Spinal cord (tissue), 10 donors: Measurements from ENCODE around the gene TMEM198. TPM values are rescaled to one million over a fixed set of nuclear protein-coding genes. Genes with fewer than 3 reads are reported as not detected.

ENCODE experiments used
- DNase-seq, 6 donors: peaks; one replicate each; pipeline versions ENCODE4 v3.0.0 to v3.0.0-alpha.2; 2013 to 2015; ENCODE audit warnings: low spot score in 6 of 6, low read depth in 4 of 6
- H3K27ac ChIP-seq: one replicate; pipeline ENCODE4 v1.5.1; 2013; ENCODE audit warnings: low read depth, low read length, control low read depth
- H3K27me3 ChIP-seq: one replicate; pipeline ENCODE4 v1.6.1; 2013; ENCODE audit warnings: low read length; ENCODE audit not compliant: control insufficient read depth, insufficient read depth
- H3K36me3 ChIP-seq: one replicate; pipeline ENCODE4 v1.6.1; 2013; ENCODE audit warnings: low read length; ENCODE audit not compliant: control insufficient read depth, insufficient read depth
- H3K4me1 ChIP-seq: one replicate; pipeline ENCODE4 v1.6.1; 2013; ENCODE audit warnings: low read length; ENCODE audit not compliant: control insufficient read depth, insufficient read depth
- H3K4me3 ChIP-seq: one replicate; pipeline ENCODE4 v1.5.1; 2013; ENCODE audit warnings: low read depth, low read length, control low read depth
- H3K9me3 ChIP-seq: one replicate; pipeline ENCODE4 v1.6.1; 2013; ENCODE audit warnings: low read length; ENCODE audit not compliant: control insufficient read depth, insufficient read depth
- WGBS: methylation state at CpG from one replicate; pipeline ENCODE4 v1.1.5; 2013; ENCODE audit warnings: missing lambda C conversion rate; ENCODE audit not compliant: insufficient coverage; 5-methylcytosine and 5-hydroxymethylcytosine counted together
- polyA plus RNA-seq, 2 donors: library from polyadenylated mRNA; unstranded; fragments of 120-200 nt; gene quantifications; one replicate each; pipeline ENCODE4 v1.2.1, GENCODE V29; 2013; ENCODE audit not compliant: insufficient read length in 2 of 2
- total RNA-seq, 2 donors: library from RNA; depleted of rRNA in 1 of 2; stranded (reverse); fragments of 120-200 nt in 1 of 2; fragments of >200 nt in 1 of 2; gene quantifications; one replicate each; pipeline versions ENCODE4 v1.2.3 to v1.2.4, GENCODE V29; 2013 to 2014
- donor health status: healthy.

Gene TMEM198
- total and polyA plus RNA-seq, 4 donors = 4.7 to 19.0 (median 12.0) TPM

DNA sequence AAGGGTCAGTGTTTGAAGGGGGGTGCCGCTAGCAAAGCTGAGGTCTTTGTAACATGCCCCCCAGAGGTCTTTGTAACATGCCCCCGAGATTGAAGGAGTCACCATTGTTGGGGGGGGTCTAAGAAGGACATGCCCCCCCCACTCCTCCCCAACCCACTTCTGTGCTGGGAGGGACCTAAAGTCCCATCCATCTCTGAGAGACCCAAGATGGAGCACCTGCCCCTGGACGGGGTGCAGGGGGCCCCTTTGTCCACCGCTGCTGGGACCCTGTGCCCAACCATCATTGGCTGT lies 35.4 kb upstream of the TMEM198 start:
- H3K27me3 ChIP-seq = peaks cover 21% of the 10 kb centered on the region
- H3K4me3 ChIP-seq = no peak overlapping the region
- no peaks in the 10 kb centered on the region for H3K9me3 ChIP-seq
- no peak overlapping the region for H3K27ac ChIP-seq
- peaks cover 42% of the 10 kb centered on the region for H3K36me3 ChIP-seq
- peaks cover 84% of the 10 kb centered on the region for H3K4me1 ChIP-seq
- no peak for DNase-seq
- WGBS = 58% methylated on average over 2 of the region's 4 CpGs

DNA sequence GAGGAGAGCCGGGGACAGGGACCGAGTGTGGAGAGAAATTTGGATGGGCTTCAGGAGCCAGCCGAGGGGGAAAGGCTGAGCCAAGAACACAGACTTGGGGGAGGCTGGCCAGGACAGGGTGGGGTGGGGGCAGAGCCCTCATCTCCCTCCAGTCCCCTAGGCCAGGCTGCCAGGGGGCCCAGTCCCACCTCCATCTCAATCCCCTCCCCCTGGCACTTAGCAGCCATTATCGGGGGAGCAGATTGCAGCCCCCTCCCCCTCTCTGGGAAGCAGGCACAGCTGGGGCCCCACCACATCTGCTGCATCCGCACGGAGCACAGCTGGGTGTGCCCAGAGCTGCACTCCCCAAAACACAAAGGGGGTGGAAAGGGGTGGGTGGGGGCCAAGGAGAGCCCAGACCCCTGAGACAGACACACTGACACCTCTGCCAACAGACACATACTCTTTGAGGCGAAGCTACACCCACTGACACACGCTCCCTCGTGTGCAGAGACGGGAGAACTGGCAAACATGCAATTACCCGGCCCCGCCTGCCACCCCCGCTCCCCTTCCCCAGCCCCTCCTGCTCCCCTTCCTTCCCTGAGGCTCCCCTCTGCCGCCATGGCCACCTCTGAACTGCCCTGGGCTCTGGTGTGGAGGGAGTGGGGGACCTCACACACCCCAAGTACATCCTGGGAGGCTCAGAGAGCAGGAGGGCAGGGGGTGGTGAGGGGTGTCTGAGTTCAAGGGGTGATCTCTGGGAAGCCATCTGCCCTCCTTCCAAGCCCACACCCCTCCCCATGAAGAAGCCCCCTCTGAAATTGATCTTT lies 34.7 kb upstream of the TMEM198 start:
- DNase-seq = peak in 2 of 6 donors; percentile 64 to 75
- peaks cover 28% of the 10 kb centered on the region for H3K27me3 ChIP-seq
- peaks cover 34% of the 10 kb centered on the region for H3K36me3 ChIP-seq
- WGBS = 15% methylated on average over 8 of the region's 14 CpGs
- H3K4me1 ChIP-seq = peaks cover 92% of the 10 kb centered on the region
- H3K4me3 ChIP-seq = no peak overlapping the region
- H3K27ac ChIP-seq = no peak overlapping the region
- no peaks in the 10 kb centered on the region for H3K9me3 ChIP-seq

DNA sequence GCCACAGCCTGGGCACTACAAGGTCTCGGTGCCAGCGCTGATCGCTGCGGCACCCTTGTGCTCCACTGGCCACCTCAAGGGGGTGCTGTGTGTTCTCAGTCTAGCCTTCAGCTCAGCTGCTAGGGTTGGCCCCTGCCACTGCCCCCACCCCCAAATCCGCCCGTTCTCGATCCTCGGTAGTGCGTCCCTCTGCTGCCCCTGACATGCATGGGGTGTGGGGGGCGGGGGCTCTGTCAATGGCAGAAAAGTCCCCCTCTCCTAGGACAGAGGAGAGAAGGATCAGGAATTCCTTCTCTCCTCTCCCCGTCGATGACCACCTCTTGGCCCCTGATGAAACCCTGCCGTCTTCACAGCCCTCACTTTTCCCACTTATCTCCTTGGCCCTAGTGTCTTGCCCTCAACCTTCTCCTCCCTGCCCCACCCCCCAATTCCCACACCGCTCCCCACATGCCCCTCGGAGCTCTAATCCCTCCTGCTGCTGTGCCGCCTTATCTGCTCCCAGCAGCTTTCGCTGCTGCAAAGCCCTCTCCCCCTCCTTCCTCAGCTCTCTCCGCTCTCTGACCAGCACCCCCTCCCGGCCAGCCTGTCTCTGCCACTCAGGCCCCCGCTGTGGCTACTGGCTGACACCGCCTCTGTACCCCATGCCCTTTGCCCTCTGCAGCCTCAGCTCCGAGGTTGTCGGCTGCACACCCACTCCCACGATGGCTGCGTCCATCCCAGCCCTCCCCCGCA lies 33.9 kb upstream of the TMEM198 start:
- Histone ChIP-seq H3K27ac (peak overlapping the region; percentile 22), H3K27me3 (peaks cover 33% of the 10 kb centered on the region), H3K4me1 (peaks cover 98% of the 10 kb centered on the region), H3K4me3 (no peak overlapping the region), H3K9me3 (no peaks in the 10 kb centered on the region), H3K36me3 (peaks cover 28% of the 10 kb centered on the region)
- peak in 2 of 6 donors; percentile 79 to 80 for DNase-seq
- WGBS = 9% methylated on average over 20 of the region's 26 CpGs

DNA sequence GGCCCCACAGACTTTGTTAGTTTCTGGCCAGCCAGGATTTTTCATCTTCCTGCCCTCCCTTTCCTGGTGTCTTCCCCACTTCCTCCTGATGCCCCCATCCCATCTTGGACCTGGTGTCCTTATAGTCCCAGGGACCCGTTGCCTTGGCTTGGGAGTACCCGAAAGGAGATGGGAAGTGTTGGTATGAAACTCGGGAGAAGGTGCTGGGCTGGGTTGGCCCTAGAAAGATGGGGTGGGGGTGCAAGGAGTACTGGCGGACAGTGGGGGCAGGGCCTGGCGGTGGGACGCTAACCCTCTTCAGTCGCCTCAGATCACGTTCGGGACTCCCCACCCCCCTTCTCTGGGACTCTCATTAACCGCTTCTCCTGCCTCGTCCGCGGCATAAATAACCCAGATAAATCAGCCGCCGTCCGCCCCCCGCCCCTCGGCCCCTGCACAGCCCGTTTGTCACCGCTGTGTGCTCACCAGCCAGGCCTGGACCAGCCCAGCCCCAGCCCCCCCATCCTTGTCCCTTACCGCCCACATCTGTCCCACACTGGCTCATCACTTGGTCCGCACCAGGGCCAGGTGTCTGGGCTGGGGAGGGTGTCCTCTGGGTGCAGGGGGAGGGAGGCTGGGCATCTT lies 33.2 kb upstream of the TMEM198 start:
- Histone ChIP-seq H3K4me3 (no peak overlapping the region), H3K9me3 (no peaks in the 10 kb centered on the region), H3K36me3 (peaks cover 22% of the 10 kb centered on the region), H3K27ac (peak overlapping the region; percentile 22), H3K27me3 (peaks cover 33% of the 10 kb centered on the region), H3K4me1 (peaks cover 100% of the 10 kb centered on the region)
- peak in 1 of 6 donors; percentile 53 for DNase-seq
- 13% methylated on average over 19 of the region's 22 CpGs for WGBS

DNA sequence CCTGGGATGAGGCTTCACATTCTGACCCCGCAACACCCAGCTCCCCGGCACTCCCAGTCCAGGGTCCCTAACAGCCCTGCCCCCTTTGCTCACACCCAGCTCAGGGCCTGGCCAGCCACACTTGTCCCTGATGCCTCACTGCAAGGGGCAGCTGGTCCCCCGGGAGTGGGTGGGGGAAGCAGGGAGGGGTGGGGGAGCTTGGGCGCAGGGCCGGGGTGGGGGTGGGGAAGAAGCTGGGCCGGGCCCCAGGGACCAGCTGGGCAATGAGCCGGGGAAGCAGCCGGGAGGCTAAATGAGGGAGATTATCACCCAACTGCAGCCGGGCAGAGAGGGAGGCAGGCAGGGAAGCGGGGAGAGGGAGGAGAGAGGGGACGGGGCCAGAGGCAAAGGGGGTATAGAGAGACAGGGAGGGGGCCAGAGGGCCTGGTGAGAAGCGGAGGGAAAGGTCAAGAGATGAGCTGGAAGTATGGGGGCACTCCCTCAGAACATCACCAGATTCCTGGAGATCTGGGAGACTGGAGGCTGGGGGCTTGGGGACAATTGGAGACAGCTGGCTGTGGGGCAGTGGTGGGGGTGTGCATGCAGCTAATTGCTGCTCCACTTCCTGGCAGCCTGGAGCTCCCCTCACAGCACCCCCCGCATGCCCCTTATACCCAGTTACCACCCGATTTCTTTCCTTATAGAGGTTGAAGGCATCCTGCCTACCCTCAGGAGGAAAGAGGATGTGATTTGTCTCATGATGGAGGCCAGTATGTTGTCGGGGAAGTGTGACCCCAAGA lies 32.1 kb upstream of the TMEM198 start:
- DNase-seq = peak in 2 of 6 donors; percentile 73 to 81
- 37% methylated on average over 8 of the region's 15 CpGs for WGBS
- Histone ChIP-seq H3K36me3 (peaks cover 11% of the 10 kb centered on the region), H3K27me3 (peaks cover 36% of the 10 kb centered on the region), H3K4me1 (peaks cover 100% of the 10 kb centered on the region), H3K4me3 (no peak overlapping the region), H3K27ac (peak overlapping the region; percentile 42), H3K9me3 (no peaks in the 10 kb centered on the region)

DNA sequence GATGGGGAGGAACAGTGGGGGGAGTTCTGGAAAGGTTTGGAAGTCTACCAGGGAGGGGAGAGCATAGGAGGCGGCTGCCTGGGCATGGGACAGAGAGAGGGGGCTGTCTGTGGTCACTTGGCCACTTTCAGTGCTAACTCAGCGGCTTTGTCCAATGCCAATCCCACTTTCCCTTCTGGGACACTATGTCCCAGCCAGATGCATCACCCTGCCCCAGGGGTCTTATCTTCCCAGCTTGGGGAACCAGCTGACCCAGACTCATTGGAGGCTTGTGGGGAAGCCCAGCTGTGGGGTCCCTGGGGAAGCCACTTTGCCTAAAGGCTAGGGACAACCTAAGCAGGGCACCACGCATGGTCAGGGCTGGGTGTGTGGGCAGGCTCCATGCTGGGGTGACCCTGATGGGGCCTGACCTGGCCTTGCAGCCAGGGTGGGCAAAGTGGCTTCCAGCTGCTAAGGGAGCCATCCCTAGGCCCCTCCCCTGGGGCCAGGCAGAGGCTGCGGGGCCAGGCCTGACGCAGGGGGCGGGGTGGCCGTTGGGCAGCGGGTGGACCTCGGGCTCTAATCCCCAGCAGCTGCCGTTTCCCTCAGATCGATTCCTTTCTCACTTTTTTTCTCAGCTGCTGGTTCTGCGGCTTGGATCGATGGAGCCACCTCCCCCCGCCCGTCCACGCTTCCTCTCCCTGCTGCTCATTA lies 31.2 kb upstream of the TMEM198 start:
- Histone ChIP-seq H3K4me1 (peaks cover 100% of the 10 kb centered on the region), H3K27me3 (peaks cover 36% of the 10 kb centered on the region)
- WGBS = 30% methylated on average over 16 of the region's 16 CpGs

DNA sequence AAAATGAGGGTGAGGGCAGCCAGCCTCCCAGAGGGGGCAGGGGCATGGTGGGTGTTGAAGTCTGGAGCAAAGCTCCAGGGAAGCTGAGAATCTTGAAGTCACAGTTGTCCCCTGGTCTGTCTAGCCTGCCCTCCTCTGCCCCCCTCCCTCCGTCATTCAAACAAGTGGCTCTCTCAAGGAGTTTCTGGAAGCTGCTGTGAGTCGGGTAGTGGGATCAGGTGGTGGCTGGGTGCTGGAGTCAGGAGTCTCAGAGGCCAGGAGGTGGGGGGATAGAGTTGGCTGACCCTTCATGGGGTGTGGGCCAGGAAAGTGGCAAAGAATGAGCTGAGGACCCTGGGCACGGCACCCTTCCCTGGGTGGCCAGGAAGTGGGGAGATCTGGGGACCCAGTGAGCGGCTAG lies 30.0 kb upstream of the TMEM198 start:
- DNase-seq = peak in 1 of 6 donors; percentile 28
- Histone ChIP-seq H3K27ac (peak overlapping the region; percentile 45), H3K4me3 (peak overlapping the region; percentile 9), H3K27me3 (peaks cover 36% of the 10 kb centered on the region), H3K9me3 (no peaks in the 10 kb centered on the region), H3K4me1 (peaks cover 98% of the 10 kb centered on the region), H3K36me3 (peaks cover 2% of the 10 kb centered on the region)
- WGBS = 13% methylated on average over 3 of the region's 4 CpGs

More for the DNA sequence above, 31.2 kb upstream of the TMEM198 start:
- no peak overlapping the region for H3K4me3 ChIP-seq
- H3K9me3 ChIP-seq = no peaks in the 10 kb centered on the region
- H3K36me3 ChIP-seq = peaks cover 2% of the 10 kb centered on the region
- peak overlapping the region; percentile 42 for H3K27ac ChIP-seq
- peak in 1 of 6 donors; percentile 43 for DNase-seq

DNA sequence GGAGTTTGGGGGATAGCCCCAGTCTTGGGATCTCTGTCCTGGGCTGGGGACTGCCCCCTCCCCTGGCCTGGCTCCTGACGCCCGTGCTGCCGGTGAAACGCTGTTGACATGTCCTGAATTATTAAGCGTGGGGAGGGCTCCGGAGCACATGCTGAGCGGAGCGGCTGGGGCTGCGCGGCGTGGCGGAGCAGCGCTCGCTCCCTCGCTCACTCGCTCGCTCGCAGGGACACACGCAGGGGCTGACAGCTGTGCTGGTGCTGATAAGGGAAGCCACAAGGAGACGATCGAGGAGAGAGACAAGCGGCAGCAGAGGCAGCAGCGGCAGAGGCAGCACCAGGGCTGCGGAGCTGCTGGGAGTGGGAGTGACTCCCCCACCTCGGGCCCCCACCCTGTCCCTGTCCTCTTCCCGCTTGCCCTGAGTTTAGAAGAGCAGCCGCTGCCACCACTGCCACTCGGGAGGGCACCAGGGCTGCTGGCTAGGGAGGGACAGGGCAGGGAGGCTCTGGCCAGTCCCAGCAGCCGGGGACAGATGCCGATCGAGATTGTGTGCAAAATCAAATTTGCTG lies 29.5 kb upstream of the TMEM198 start, which contains the start of gene ASIC4:
Gene ASIC4 (plus strand): TSS at position 287 of the 566 bp plus-strand sequence. CDS start 243 bp downstream, at position 530.
- DNase-seq = peak in 2 of 6 donors; percentile 65 to 90

More for the DNA sequence above, 29.5 kb upstream of the TMEM198 start, which contains the start of gene ASIC4:
- Histone ChIP-seq H3K4me1 (peaks cover 96% of the 10 kb centered on the region), H3K4me3 (peak within 1 kb of the TSS; percentile 9), H3K36me3 (peaks cover 2% of the 10 kb centered on the region), H3K9me3 (no peaks in the 10 kb centered on the region), H3K27ac (peak within 1 kb of the TSS; percentile 45), H3K27me3 (peaks cover 36% of the 10 kb centered on the region)
- WGBS = 7% methylated on average over 31 of the region's 31 CpGs
